ENCODE measurements around the gene ADGRD2.
A peak's percentile ranks its signal among the peaks of the same experiment; 100 is the strongest.

Gene ADGRD2

GRCh38 chr9:124438091-124438490 lies 12.2 kb upstream of the ADGRD2 start:
- no CpG with 5 or more reads among the region's 9 CpGs for WGBS (ENCODE audit: extremely low coverage, insufficient coverage, insufficient read length)
- Histone ChIP-seq H2BK12ac (ENCODE audit: low read length) (no peak overlapping the region), H3K4me3 (ENCODE audit: low read depth, low read length) (no peak overlapping the region), H3K9ac (ENCODE audit: low read length) (no peak overlapping the region), H2AK5ac (ENCODE audit: low read length) (no peak overlapping the region), H3K14ac (ENCODE audit: low read length) (no peak overlapping the region), H4K8ac (ENCODE audit: low read depth, low read length) (no peak overlapping the region), H3K23ac (ENCODE audit: low read length) (no peak overlapping the region), H3K36me3 (ENCODE audit: control insufficient read depth in 1 of 2, insufficient read depth in 2 of 2, low read length in 2 of 2) (no peaks in the 10 kb centered on the region), H3K79me1 (ENCODE audit: low read length) (no peaks in the 10 kb centered on the region), H2BK120ac (ENCODE audit: insufficient read depth, low read length, poor library complexity) (no peak overlapping the region), H3K27me3 (ENCODE audit: insufficient read depth, low read length) (no peaks in the 10 kb centered on the region), H4K12ac (ENCODE audit: low read depth, low read length) (no peak overlapping the region), H2AFZ (ENCODE audit: insufficient read depth, low read length, poor library complexity) (no peak overlapping the region), H3K27ac (ENCODE audit: low read depth, low read length) (no peak overlapping the region), H3K18ac (ENCODE audit: low read length) (no peak overlapping the region), H3K79me2 (ENCODE audit: control insufficient read depth, insufficient read depth, low read length, poor library complexity) (no peaks in the 10 kb centered on the region), H2BK5ac (ENCODE audit: low read depth, low read length, poor library complexity) (no peak overlapping the region), H3K4me1 (ENCODE audit: control insufficient read depth in 1 of 2, insufficient read depth in 2 of 2, low read length in 2 of 2) (no peaks in the 10 kb centered on the region), H3K4me2 (ENCODE audit: low read length) (no peak overlapping the region), H3K4ac (ENCODE audit: low read depth, low read length) (no peak overlapping the region), H4K91ac (ENCODE audit: low read depth, low read length) (no peak overlapping the region), H3K9me3 (ENCODE audit: insufficient read depth, low read depth, low read length) (peaks cover 4% of the 10 kb centered on the region)
- no peak for DNase-seq

DNA sequence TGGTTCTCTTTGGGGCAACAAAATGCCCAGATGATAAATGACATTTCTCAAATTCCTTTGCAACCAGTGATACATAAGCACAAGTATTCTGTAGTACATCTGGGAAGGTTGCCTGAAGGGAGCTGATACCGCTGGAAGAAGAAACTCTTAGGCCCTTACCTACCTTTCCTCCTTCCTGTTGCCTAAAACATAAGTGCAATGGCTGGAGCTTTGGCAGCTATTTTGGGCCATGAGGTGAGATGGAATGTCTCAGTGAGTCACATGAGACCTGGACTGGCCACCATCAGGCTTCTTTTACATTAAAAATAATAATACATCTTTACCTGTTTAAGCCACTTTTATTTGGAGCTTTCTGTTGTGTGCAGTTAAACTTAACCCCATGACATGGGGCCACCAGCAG lies 11.2 kb upstream of the ADGRD2 start:
- Histone ChIP-seq H3K23ac (ENCODE audit: low read length) (no peak overlapping the region), H3K14ac (ENCODE audit: low read length) (no peak overlapping the region), H2AK5ac (ENCODE audit: low read length) (no peak overlapping the region), H4K12ac (ENCODE audit: low read depth, low read length) (no peak overlapping the region), H3K79me1 (ENCODE audit: low read length) (no peaks in the 10 kb centered on the region), H2BK5ac (ENCODE audit: low read depth, low read length, poor library complexity) (no peak overlapping the region), H2BK12ac (ENCODE audit: low read length) (no peak overlapping the region), H3K27ac (ENCODE audit: low read depth, low read length) (no peak overlapping the region), H3K4me3 (ENCODE audit: low read depth, low read length) (no peak overlapping the region), H3K36me3 (ENCODE audit: control insufficient read depth in 1 of 2, insufficient read depth in 2 of 2, low read length in 2 of 2) (no peaks in the 10 kb centered on the region), H2BK120ac (ENCODE audit: insufficient read depth, low read length, poor library complexity) (no peak overlapping the region), H4K91ac (ENCODE audit: low read depth, low read length) (no peak overlapping the region), H3K9me3 (ENCODE audit: insufficient read depth, low read depth, low read length) (peaks cover 4% of the 10 kb centered on the region), H3K4ac (ENCODE audit: low read depth, low read length) (no peak overlapping the region), H3K4me2 (ENCODE audit: low read length) (no peak overlapping the region), H4K8ac (ENCODE audit: low read depth, low read length) (no peak overlapping the region), H2AFZ (ENCODE audit: insufficient read depth, low read length, poor library complexity) (no peak overlapping the region), H3K79me2 (ENCODE audit: control insufficient read depth, insufficient read depth, low read length, poor library complexity) (no peaks in the 10 kb centered on the region), H3K18ac (ENCODE audit: low read length) (no peak overlapping the region), H3K9ac (ENCODE audit: low read length) (no peak overlapping the region), H3K4me1 (ENCODE audit: control insufficient read depth in 1 of 2, insufficient read depth in 2 of 2, low read length in 2 of 2) (no peaks in the 10 kb centered on the region), H3K27me3 (ENCODE audit: insufficient read depth, low read length) (no peaks in the 10 kb centered on the region)
- no CpG with 5 or more reads among the region's 1 CpG for WGBS (ENCODE audit: extremely low coverage, insufficient coverage, insufficient read length)
- DNase-seq = peak; percentile 23 to 31

- H2BK120ac ChIP-seq (ENCODE audit: insufficient read depth, low read length, poor library complexity) = no peak overlapping the region
- no peak overlapping the region for H3K23ac ChIP-seq (ENCODE audit: low read length)
- H2AFZ ChIP-seq (ENCODE audit: insufficient read depth, low read length, poor library complexity) = no peak overlapping the region
- no peak overlapping the region for H3K4me2 ChIP-seq (ENCODE audit: low read length)
- H4K91ac ChIP-seq (ENCODE audit: low read depth, low read length) = no peak overlapping the region
- no peak overlapping the region for H2BK12ac ChIP-seq (ENCODE audit: low read length)
- H4K12ac ChIP-seq (ENCODE audit: low read depth, low read length) = no peak overlapping the region
- no peak overlapping the region for H2BK5ac ChIP-seq (ENCODE audit: low read depth, low read length, poor library complexity)
- no peaks in the 10 kb centered on the region for H3K36me3 ChIP-seq (ENCODE audit: control insufficient read depth in 1 of 2, insufficient read depth in 2 of 2, low read length in 2 of 2)
- no peak overlapping the region for H3K14ac ChIP-seq (ENCODE audit: low read length)
- no peaks in the 10 kb centered on the region for H3K79me2 ChIP-seq (ENCODE audit: control insufficient read depth, insufficient read depth, low read length, poor library complexity)
- no peak overlapping the region for H3K9ac ChIP-seq (ENCODE audit: low read length)
- no peaks in the 10 kb centered on the region for H3K79me1 ChIP-seq (ENCODE audit: low read length)
- no peaks in the 10 kb centered on the region for H3K27me3 ChIP-seq (ENCODE audit: insufficient read depth, low read length)
- H3K4ac ChIP-seq (ENCODE audit: low read depth, low read length) = no peak overlapping the region
- H2AK5ac ChIP-seq (ENCODE audit: low read length) = no peak overlapping the region
- no peak overlapping the region for H4K8ac ChIP-seq (ENCODE audit: low read depth, low read length)
- peaks cover 4% of the 10 kb centered on the region for H3K9me3 ChIP-seq (ENCODE audit: insufficient read depth, low read depth, low read length)
- H3K18ac ChIP-seq (ENCODE audit: low read length) = no peak overlapping the region
- H3K4me1 ChIP-seq (ENCODE audit: control insufficient read depth in 1 of 2, insufficient read depth in 2 of 2, low read length in 2 of 2) = no peaks in the 10 kb centered on the region
- WGBS (ENCODE audit: extremely low coverage, insufficient coverage, insufficient read length) = no CpG with 5 or more reads among the region's 6 CpGs
- H3K4me3 ChIP-seq (ENCODE audit: low read depth, low read length) = no peak overlapping the region
- no peak for DNase-seq
- H3K27ac ChIP-seq (ENCODE audit: low read depth, low read length) = no peak overlapping the region
Measured at GRCh38 chr9:124439686-124440243, 10.5 kb upstream of the ADGRD2 start.

DNA sequence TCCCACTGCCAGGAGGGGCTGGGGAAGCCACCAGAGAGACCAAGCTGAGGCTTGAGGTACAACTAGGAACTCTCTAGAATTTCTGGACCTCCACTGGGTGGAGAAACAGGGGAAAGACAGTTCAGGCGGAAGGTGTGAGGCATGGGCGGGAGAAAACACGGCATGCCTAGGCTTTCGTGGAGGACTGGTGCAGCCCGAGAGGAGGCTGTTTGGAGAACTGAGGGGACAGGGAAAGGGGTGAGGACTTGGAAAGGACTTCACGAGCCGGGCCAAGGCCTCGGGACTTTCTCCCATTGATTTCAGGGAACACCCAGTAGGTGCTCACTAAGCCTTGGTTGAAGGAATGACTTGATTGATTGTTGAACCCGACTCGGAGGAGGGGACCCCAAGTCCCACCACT lies 9.5 kb upstream of the ADGRD2 start:
- no peak overlapping the region for H3K18ac ChIP-seq (ENCODE audit: low read length)
- no peak overlapping the region for H3K9ac ChIP-seq (ENCODE audit: low read length)

More for the DNA sequence above, 9.5 kb upstream of the ADGRD2 start:
- no peak overlapping the region for H3K27ac ChIP-seq (ENCODE audit: low read depth, low read length)
- no peak overlapping the region for H4K91ac ChIP-seq (ENCODE audit: low read depth, low read length)
- no peak overlapping the region for H3K4me2 ChIP-seq (ENCODE audit: low read length)
- no peak overlapping the region for H2BK5ac ChIP-seq (ENCODE audit: low read depth, low read length, poor library complexity)
- H3K23ac ChIP-seq (ENCODE audit: low read length) = no peak overlapping the region
- no peak overlapping the region for H4K12ac ChIP-seq (ENCODE audit: low read depth, low read length)
- H2BK12ac ChIP-seq (ENCODE audit: low read length) = no peak overlapping the region
- no peak overlapping the region for H3K4me3 ChIP-seq (ENCODE audit: low read depth, low read length)
- no CpG with 5 or more reads among the region's 10 CpGs for WGBS (ENCODE audit: extremely low coverage, insufficient coverage, insufficient read length)
- no peak overlapping the region for H2AFZ ChIP-seq (ENCODE audit: insufficient read depth, low read length, poor library complexity)
- no peaks in the 10 kb centered on the region for H3K4me1 ChIP-seq (ENCODE audit: control insufficient read depth in 1 of 2, insufficient read depth in 2 of 2, low read length in 2 of 2)
- H3K36me3 ChIP-seq (ENCODE audit: control insufficient read depth in 1 of 2, insufficient read depth in 2 of 2, low read length in 2 of 2) = no peaks in the 10 kb centered on the region
- H3K9me3 ChIP-seq (ENCODE audit: insufficient read depth, low read depth, low read length) = peaks cover 4% of the 10 kb centered on the region
- no peaks in the 10 kb centered on the region for H3K79me2 ChIP-seq (ENCODE audit: control insufficient read depth, insufficient read depth, low read length, poor library complexity)
- H3K4ac ChIP-seq (ENCODE audit: low read depth, low read length) = no peak overlapping the region
- no peak overlapping the region for H3K14ac ChIP-seq (ENCODE audit: low read length)
- DNase-seq = no peak
- H2BK120ac ChIP-seq (ENCODE audit: insufficient read depth, low read length, poor library complexity) = no peak overlapping the region
- no peaks in the 10 kb centered on the region for H3K27me3 ChIP-seq (ENCODE audit: insufficient read depth, low read length)
- H3K79me1 ChIP-seq (ENCODE audit: low read length) = no peaks in the 10 kb centered on the region
- no peak overlapping the region for H2AK5ac ChIP-seq (ENCODE audit: low read length)
- no peak overlapping the region for H4K8ac ChIP-seq (ENCODE audit: low read depth, low read length)
